IPS DF 4.7 (cell line): ENCODE results near the gene SLC2A1.

Source experiments
- DNase-seq: peaks from one replicate; pipeline ENCODE4 v3.0.0-alpha.2; 2013; ENCODE audit warnings: low spot score; ENCODE audit errors: extremely low read depth

SLC2A1 gene

DNA sequence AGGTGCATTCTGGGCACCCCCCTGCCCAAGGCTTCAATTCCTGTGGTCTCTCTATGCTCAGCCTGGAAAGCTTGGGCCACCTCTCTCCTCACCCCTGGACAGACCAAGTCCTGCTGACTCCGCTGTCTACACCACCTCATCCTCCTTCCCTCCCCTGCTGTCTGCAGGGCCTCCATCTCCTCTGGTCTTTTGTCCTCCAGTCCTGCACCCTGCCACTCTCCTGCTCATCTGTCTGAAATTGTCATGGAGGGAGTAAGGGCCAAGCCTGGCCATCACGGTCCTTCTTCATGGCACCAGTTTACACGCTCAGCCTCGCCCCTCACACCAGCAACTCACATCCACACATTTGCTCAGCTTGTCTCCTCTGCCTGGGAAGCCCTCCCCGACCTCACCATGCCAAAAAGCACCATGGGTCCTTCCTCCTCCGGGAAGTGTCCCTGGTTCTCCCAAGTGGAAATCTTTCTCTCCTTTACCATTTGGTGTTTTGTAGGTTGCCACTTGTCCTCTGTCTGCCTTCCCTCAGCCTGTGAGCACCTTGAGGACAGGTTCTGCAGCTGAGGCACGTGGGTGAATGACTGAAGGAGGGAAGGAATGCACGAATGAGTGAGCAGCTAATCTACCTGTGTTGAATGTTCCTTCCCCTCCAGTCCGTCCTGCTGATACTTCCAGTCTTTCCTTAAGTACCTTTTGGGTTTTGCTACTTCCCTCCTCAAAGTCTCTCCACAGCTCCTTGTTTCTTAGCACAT, 2.1 kb upstream of the SLC2A1 start:
- no peak for DNase-seq

GRCh38 chr1:42960122-42960390, 1.4 kb upstream of the SLC2A1 start:
- no peak for DNase-seq

DNA sequence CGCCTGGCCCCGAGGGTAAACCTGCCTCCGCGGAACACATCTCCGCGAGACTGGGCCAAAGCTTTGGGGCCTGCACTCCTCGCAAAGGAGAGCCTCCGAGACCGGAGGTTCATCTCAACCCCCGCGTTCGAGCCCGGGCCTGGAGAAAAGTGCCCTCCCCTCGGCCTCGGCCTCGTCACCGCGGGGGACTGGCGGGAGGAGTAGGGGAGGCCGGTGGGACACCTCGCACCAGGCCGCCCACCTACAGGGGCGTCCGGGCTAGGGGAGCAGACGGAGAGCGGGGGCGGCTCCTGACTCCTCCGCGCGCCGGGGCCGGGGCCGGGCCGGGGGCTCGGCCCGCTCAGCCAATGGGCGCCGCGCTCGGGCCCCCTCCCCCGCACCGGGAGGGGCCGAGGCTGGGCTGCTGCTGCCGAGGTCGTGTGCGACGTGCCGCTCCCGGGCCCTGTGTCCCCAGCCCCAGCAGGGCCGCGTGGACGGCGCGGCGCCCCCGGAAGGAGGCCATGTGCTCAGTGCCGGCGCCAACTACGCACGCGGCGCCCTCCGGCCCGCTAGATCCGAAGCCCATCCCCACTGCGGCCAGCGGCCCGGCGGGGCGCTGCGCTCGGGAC, 684 bp downstream of the SLC2A1 start:
- DNase-seq, result no peak

- DNase-seq, result no peak
Measured at GRCh38 chr1:42957229-42957879, 1.3 kb downstream of the SLC2A1 start.

DNA sequence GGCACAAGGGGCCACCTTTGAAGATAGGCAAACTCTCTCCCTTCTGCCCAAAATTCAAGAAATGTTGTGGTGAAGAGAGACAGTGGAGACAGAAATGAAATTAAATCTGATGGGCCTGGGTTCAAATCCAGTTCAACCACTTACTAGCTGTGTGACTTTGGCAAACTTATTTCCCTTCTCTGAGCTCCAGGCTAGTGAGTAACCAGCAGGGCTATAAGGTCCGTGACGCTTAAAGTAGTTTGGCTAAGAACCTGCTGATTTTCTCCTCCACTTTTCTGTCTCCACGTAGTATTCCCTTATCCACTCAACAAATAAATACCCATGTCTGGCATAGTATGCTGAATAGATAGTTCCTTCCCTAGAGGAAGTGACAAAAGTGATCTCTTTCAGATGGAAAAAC, 1.9 kb downstream of the SLC2A1 start:
- no peak for DNase-seq

GRCh38 chr1:42955311-42956063, 3.2 kb downstream of the SLC2A1 start:
- DNase-seq, result no peak

DNA sequence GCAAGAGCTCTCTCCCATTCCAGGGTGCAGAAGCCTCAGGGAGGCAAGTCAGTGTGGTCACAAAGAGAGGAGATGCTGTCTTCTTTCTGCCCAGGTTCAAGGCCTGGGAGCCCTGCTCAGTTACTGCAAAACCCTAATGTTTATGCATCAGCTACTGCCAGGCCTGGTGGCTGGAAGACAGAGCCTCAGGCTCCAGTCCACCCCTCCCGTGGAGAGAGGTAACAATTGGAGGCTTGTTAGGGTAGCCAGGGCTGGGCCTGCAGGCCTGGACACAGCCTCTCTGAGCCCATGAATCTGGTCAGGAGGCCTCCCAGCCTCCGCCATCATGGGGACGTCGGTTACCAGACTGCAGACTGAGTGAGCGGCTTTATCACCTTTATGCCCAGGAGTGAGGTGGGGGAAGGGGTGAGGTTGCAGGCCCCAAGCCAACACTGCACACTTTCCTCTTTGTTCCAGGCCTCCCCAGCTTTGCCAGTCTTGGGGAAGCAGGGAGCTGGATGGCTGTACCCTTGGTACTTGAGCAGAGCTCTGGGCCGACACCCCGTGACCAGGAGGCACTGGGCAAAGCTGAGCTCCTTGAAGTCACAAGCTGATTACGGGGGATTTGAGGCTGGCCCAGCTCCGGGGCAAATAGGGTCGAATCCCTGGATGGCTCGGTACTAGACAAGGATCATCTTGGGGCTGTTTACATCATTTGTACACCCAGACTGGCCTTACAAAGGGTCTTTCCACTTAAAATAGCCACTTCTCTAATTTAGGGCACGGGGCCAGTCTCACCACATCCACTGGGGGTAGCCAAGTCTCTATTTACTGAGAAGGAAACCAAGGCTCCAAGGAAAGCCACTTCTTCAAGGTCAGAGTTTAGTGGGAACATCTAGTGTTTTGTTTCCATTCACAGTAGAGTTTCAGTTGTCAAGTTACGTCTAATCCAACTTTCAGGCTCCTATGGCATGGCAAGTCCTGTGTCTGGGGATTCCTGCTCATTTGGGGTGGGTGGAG, 5.2 kb downstream of the SLC2A1 start:
- DNase-seq, result no peak

DNA sequence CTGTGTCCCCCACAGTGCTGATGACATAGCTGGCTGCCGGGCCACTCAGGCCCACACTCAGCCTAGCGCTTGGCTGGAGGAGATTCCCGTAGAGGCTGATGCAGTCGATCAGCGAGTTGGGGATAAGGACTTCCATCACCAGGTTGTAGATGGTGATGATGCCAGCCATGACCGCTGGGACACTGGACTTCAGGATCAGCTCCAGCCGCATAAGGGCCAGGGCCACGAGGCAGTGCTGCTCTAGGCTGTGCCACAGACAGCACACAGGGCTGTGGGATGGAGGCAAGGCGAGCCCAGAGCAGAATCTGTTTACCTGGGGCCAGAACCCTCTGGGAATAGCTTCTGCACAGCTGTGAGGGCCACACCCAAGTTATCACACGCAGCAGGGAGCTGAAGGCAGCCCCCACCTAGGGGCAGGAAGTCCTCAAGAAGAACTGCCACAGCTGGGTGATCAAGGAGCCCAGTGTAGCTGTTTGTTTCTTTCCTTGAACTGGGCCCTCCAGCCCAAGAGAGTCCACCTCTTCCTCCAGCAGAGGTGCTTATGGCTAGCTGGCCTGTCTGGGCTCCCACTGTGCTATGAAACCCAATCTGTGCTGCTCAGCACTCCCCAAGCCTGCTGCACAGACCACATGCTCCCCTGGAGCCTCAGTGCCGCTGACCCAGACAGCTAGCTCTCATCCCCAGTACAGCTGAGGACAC, 6.2 kb downstream of the SLC2A1 start:
- no peak for DNase-seq

DNA sequence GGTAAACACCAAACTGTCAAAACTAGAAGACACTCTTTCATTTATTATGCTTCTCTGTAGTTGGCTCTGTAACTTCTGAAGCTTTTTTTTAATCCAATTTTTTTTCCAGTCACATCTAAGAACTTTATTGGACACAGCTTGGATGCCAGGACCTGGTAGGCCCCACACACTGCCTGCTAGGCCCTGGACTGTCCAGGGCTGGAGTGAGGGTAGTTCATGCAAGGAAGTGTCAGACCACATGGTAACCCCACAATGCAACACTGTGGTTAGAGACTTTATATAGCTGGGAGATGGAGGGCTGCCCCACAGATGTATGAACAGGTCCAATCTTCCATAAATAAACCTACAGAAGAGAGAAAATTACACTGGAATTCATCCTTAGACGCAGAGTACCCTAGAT, 7.1 kb downstream of the SLC2A1 start:
- DNase-seq, result no peak

- no peak for DNase-seq
Measured at GRCh38 chr1:42950116-42950481, 8.6 kb downstream of the SLC2A1 start.

- no peak for DNase-seq
Measured at GRCh38 chr1:42949312-42950115, 9.2 kb downstream of the SLC2A1 start.

- no peak for DNase-seq
Measured at GRCh38 chr1:42947965-42948732, 10.5 kb downstream of the SLC2A1 start.

GRCh38 chr1:42947117-42947516, 11.6 kb downstream of the SLC2A1 start:
- no peak for DNase-seq

GRCh38 chr1:42946120-42946898, 12.4 kb downstream of the SLC2A1 start:
- DNase-seq, result no peak

GRCh38 chr1:42945164-42945563, 13.5 kb downstream of the SLC2A1 start:
- DNase-seq, result no peak

DNA sequence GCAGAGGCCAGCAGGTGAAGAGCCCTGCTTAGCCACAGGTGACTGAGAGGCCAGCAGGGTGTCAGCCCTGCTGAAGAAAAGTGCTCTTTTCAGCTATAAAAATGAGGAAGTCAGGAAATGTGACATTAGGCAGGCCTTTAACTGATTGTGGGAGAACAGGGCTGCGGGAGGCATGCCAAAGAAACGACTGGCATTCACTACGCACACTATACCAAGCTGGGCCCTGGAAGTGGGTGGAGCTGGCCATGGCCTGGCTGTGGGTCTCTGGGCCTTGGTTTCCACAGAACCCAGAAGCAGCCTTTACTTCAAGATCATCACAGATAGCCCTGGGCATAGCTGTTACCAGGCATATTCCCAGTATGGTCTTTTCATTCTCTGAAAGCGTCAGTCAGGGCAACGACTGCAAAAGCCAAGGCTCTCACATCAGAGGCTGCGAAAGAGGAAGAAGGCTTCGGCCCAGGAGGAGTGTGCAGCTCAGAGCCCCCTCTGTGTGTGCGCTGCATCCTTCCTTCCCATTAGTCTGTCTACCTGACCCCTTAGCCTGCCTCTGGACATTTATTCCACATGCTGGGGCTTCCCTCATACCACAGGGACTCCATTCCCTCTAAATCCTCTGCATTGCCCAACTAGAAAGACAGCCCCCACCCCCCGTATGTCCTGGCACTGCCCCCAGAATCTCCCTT, 14.3 kb downstream of the SLC2A1 start:
- DNase-seq, result no peak

DNA sequence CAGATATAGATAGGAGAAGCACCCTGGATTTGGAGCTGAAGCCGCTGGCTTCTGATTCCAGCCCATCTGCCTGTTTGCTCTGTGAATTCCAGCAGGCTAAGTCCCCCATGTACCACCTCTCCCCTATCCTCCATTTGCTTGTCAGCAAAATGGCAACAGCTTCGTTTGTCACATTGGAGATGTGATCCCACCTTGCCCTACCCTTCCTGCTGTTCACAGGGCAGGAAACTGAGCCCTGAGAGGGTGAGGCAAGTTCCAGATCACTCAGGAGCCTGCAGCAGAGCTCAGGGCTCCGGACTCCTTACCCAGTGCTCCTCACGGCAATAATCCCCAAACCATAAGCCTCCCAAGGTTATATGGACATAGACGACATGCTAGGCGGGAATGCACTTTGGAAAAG, 14.9 kb downstream of the SLC2A1 start:
- no peak for DNase-seq

GRCh38 chr1:42943166-42943565, 15.5 kb downstream of the SLC2A1 start:
- DNase-seq, result no peak
